Measurements from ENCODE around the gene SCMH1. TPM values are rescaled to one million over a fixed set of nuclear protein-coding genes. Genes with fewer than 3 reads are reported as not detected.
A peak's percentile ranks its signal among the peaks of the same experiment; 100 is the strongest.

The SCMH1 gene
- total RNA-seq, 1 donor from 2014 or later = 13.0 TPM

- Histone ChIP-seq H3K4me1 (ENCODE audit: control insufficient read depth in 3 of 3, insufficient read depth in 3 of 3, low read length in 3 of 3) (peaks cover 8 to 12% (median 11%) of the 10 kb centered on the region in 3 donors), H3K9me3 (ENCODE audit: control insufficient read depth in 3 of 3, low read length in 3 of 3) (no peaks in the 10 kb centered on the region), H3K36me3 (ENCODE audit: control insufficient read depth in 3 of 3, insufficient read depth in 3 of 3, low read length in 3 of 3) (peaks cover 41 to 64% (median 41%) of the 10 kb centered on the region in 3 donors), H3K9ac (ENCODE audit: low read depth in 1 of 3, low read length in 3 of 3) (no peak overlapping the region), H3K27me3 (ENCODE audit: control insufficient read depth in 3 of 3, insufficient read depth in 3 of 3, low read length in 3 of 3) (no peaks in the 10 kb centered on the region), H3K27ac (ENCODE audit: low read depth, low read length) (no peak overlapping the region), H3K4me3 (ENCODE audit: low read length in 3 of 3) (no peak overlapping the region)
These were observed 234.9 kb downstream of the SCMH1 start for GRCh38 chr1:41006942-41007865.

- no peak overlapping the region for H3K27ac ChIP-seq (ENCODE audit: low read depth, low read length)
- peaks cover 8 to 12% (median 11%) of the 10 kb centered on the region in 3 donors for H3K4me1 ChIP-seq (ENCODE audit: control insufficient read depth in 3 of 3, insufficient read depth in 3 of 3, low read length in 3 of 3)
- peaks cover 38 to 60% (median 44%) of the 10 kb centered on the region in 3 donors for H3K36me3 ChIP-seq (ENCODE audit: control insufficient read depth in 3 of 3, insufficient read depth in 3 of 3, low read length in 3 of 3)
- no peak overlapping the region for H3K9ac ChIP-seq (ENCODE audit: low read depth in 1 of 3, low read length in 3 of 3)
- H3K27me3 ChIP-seq (ENCODE audit: control insufficient read depth in 3 of 3, insufficient read depth in 3 of 3, low read length in 3 of 3) = no peaks in the 10 kb centered on the region
- H3K4me3 ChIP-seq (ENCODE audit: low read length in 3 of 3) = no peak overlapping the region
- no peaks in the 10 kb centered on the region for H3K9me3 ChIP-seq (ENCODE audit: control insufficient read depth in 3 of 3, low read length in 3 of 3)
These were observed 236.2 kb downstream of the SCMH1 start for GRCh38 chr1:41005876-41006275.

- Histone ChIP-seq H3K4me1 (ENCODE audit: control insufficient read depth in 3 of 3, insufficient read depth in 3 of 3, low read length in 3 of 3) (peaks cover 8 to 12% (median 11%) of the 10 kb centered on the region in 3 donors), H3K9me3 (ENCODE audit: control insufficient read depth in 3 of 3, low read length in 3 of 3) (no peaks in the 10 kb centered on the region), H3K4me3 (ENCODE audit: low read length in 3 of 3) (peak overlapping the region in 1 of 3 donors; percentile 22), H3K36me3 (ENCODE audit: control insufficient read depth in 3 of 3, insufficient read depth in 3 of 3, low read length in 3 of 3) (peaks cover 32 to 51% (median 36%) of the 10 kb centered on the region in 3 donors), H3K9ac (ENCODE audit: low read depth in 1 of 3, low read length in 3 of 3) (no peak overlapping the region), H3K27ac (ENCODE audit: low read depth, low read length) (peak overlapping the region; percentile 63), H3K27me3 (ENCODE audit: control insufficient read depth in 3 of 3, insufficient read depth in 3 of 3, low read length in 3 of 3) (no peaks in the 10 kb centered on the region)
These were observed 238.4 kb downstream of the SCMH1 start for GRCh38 chr1:41003640-41004220.

GRCh38 chr1:41003127-41003639 is 238.9 kb downstream of the SCMH1 start:
- Histone ChIP-seq H3K4me3 (ENCODE audit: low read length in 3 of 3) (peak overlapping the region in 1 of 3 donors; percentile 22), H3K4me1 (ENCODE audit: control insufficient read depth in 3 of 3, insufficient read depth in 3 of 3, low read length in 3 of 3) (peaks cover 8 to 12% (median 11%) of the 10 kb centered on the region in 3 donors), H3K9ac (ENCODE audit: low read depth in 1 of 3, low read length in 3 of 3) (no peak overlapping the region), H3K9me3 (ENCODE audit: control insufficient read depth in 3 of 3, low read length in 3 of 3) (no peaks in the 10 kb centered on the region), H3K27me3 (ENCODE audit: control insufficient read depth in 3 of 3, insufficient read depth in 3 of 3, low read length in 3 of 3) (no peaks in the 10 kb centered on the region), H3K36me3 (ENCODE audit: control insufficient read depth in 3 of 3, insufficient read depth in 3 of 3, low read length in 3 of 3) (peaks cover 30 to 51% (median 37%) of the 10 kb centered on the region in 3 donors), H3K27ac (ENCODE audit: low read depth, low read length) (peak overlapping the region; percentile 63)

GRCh38 chr1:40998668-40999067 is 243.4 kb downstream of the SCMH1 start:
- no peaks in the 10 kb centered on the region for H3K9me3 ChIP-seq (ENCODE audit: control insufficient read depth in 3 of 3, low read length in 3 of 3)
- no peak overlapping the region for H3K27ac ChIP-seq (ENCODE audit: low read depth, low read length)
- H3K27me3 ChIP-seq (ENCODE audit: control insufficient read depth in 3 of 3, insufficient read depth in 3 of 3, low read length in 3 of 3) = no peaks in the 10 kb centered on the region
- H3K36me3 ChIP-seq (ENCODE audit: control insufficient read depth in 3 of 3, insufficient read depth in 3 of 3, low read length in 3 of 3) = peaks cover 21 to 46% (median 41%) of the 10 kb centered on the region in 3 donors
- H3K4me1 ChIP-seq (ENCODE audit: control insufficient read depth in 3 of 3, insufficient read depth in 3 of 3, low read length in 3 of 3) = peaks cover 7 to 9% (median 8%) of the 10 kb centered on the region in 3 donors
- no peak overlapping the region for H3K4me3 ChIP-seq (ENCODE audit: low read length in 3 of 3)
- no peak overlapping the region for H3K9ac ChIP-seq (ENCODE audit: low read depth in 1 of 3, low read length in 3 of 3)

- H3K27me3 ChIP-seq (ENCODE audit: control insufficient read depth in 3 of 3, insufficient read depth in 3 of 3, low read length in 3 of 3) = no peaks in the 10 kb centered on the region
- no peaks in the 10 kb centered on the region for H3K9me3 ChIP-seq (ENCODE audit: control insufficient read depth in 3 of 3, low read length in 3 of 3)
- H3K9ac ChIP-seq (ENCODE audit: low read depth in 1 of 3, low read length in 3 of 3) = no peak overlapping the region
- H3K4me1 ChIP-seq (ENCODE audit: control insufficient read depth in 3 of 3, insufficient read depth in 3 of 3, low read length in 3 of 3) = no peaks in the 10 kb centered on the region
- no peak overlapping the region for H3K27ac ChIP-seq (ENCODE audit: low read depth, low read length)
- H3K36me3 ChIP-seq (ENCODE audit: control insufficient read depth in 3 of 3, insufficient read depth in 3 of 3, low read length in 3 of 3) = peaks cover 24 to 45% (median 42%) of the 10 kb centered on the region in 3 donors
- no peak overlapping the region for H3K4me3 ChIP-seq (ENCODE audit: low read length in 3 of 3)
These were observed 245.0 kb downstream of the SCMH1 start for GRCh38 chr1:40997096-40997495.

GRCh38 chr1:40989066-40989465 is 253.0 kb downstream of the SCMH1 start:
- H3K36me3 ChIP-seq (ENCODE audit: control insufficient read depth in 3 of 3, insufficient read depth in 3 of 3, low read length in 3 of 3) = peaks cover 23 to 68% (median 55%) of the 10 kb centered on the region in 3 donors
- H3K9me3 ChIP-seq (ENCODE audit: control insufficient read depth in 3 of 3, low read length in 3 of 3) = no peaks in the 10 kb centered on the region
- H3K4me1 ChIP-seq (ENCODE audit: control insufficient read depth in 3 of 3, insufficient read depth in 3 of 3, low read length in 3 of 3) = peaks cover 0 to 6% (median 0%) of the 10 kb centered on the region in 3 donors
- no peak overlapping the region for H3K27ac ChIP-seq (ENCODE audit: low read depth, low read length)
- no peaks in the 10 kb centered on the region for H3K27me3 ChIP-seq (ENCODE audit: control insufficient read depth in 3 of 3, insufficient read depth in 3 of 3, low read length in 3 of 3)
- no peak overlapping the region for H3K9ac ChIP-seq (ENCODE audit: low read depth in 1 of 3, low read length in 3 of 3)
- no peak overlapping the region for H3K4me3 ChIP-seq (ENCODE audit: low read length in 3 of 3)

GRCh38 chr1:40988280-40988679 is 253.8 kb downstream of the SCMH1 start:
- H3K4me3 ChIP-seq (ENCODE audit: low read length in 3 of 3) = no peak overlapping the region
- H3K9me3 ChIP-seq (ENCODE audit: control insufficient read depth in 3 of 3, low read length in 3 of 3) = no peaks in the 10 kb centered on the region
- no peak overlapping the region for H3K27ac ChIP-seq (ENCODE audit: low read depth, low read length)
- H3K4me1 ChIP-seq (ENCODE audit: control insufficient read depth in 3 of 3, insufficient read depth in 3 of 3, low read length in 3 of 3) = peaks cover 0 to 6% (median 0%) of the 10 kb centered on the region in 3 donors
- peaks cover 23 to 73% (median 60%) of the 10 kb centered on the region in 3 donors for H3K36me3 ChIP-seq (ENCODE audit: control insufficient read depth in 3 of 3, insufficient read depth in 3 of 3, low read length in 3 of 3)
- no peaks in the 10 kb centered on the region for H3K27me3 ChIP-seq (ENCODE audit: control insufficient read depth in 3 of 3, insufficient read depth in 3 of 3, low read length in 3 of 3)
- no peak overlapping the region for H3K9ac ChIP-seq (ENCODE audit: low read depth in 1 of 3, low read length in 3 of 3)

- peaks cover 0 to 6% (median 0%) of the 10 kb centered on the region in 3 donors for H3K4me1 ChIP-seq (ENCODE audit: control insufficient read depth in 3 of 3, insufficient read depth in 3 of 3, low read length in 3 of 3)
- peaks cover 23 to 70% (median 61%) of the 10 kb centered on the region in 3 donors for H3K36me3 ChIP-seq (ENCODE audit: control insufficient read depth in 3 of 3, insufficient read depth in 3 of 3, low read length in 3 of 3)
- no peak overlapping the region for H3K27ac ChIP-seq (ENCODE audit: low read depth, low read length)
- no peak overlapping the region for H3K9ac ChIP-seq (ENCODE audit: low read depth in 1 of 3, low read length in 3 of 3)
- H3K9me3 ChIP-seq (ENCODE audit: control insufficient read depth in 3 of 3, low read length in 3 of 3) = no peaks in the 10 kb centered on the region
- H3K4me3 ChIP-seq (ENCODE audit: low read length in 3 of 3) = no peak overlapping the region
- no peaks in the 10 kb centered on the region for H3K27me3 ChIP-seq (ENCODE audit: control insufficient read depth in 3 of 3, insufficient read depth in 3 of 3, low read length in 3 of 3)
These were observed 254.4 kb downstream of the SCMH1 start for GRCh38 chr1:40987439-40988276.

All from skeletal muscle tissue (tissue), 4 donors.